H54 (cell line): ENCODE data around the gene ZNF213.
"Not testable (repeated sequence)": the region's sequence is repeated elsewhere in the genome, so short reads cannot be mapped to it uniquely, and the experiment has no call there.

Experiments
- DNase-seq: peaks from one replicate; pipeline ENCODE4 v3.0.0; 2011; ENCODE audit warnings: low spot score, mixed read lengths; ENCODE audit not compliant: insufficient read length
- FAIRE-seq: peaks from 3 replicates; lab custom pipeline; 2011; peaks lifted over from hg19 to GRCh38; lab: Jason Lieb, UNC
- POLR2A ChIP-seq: IDR thresholded peaks from 2 replicates; pipeline ENCODE4 v1.6.1; 2011; ENCODE audit warnings: low read depth, mild to moderate bottlenecking, low read length

ZNF213 gene

DNA sequence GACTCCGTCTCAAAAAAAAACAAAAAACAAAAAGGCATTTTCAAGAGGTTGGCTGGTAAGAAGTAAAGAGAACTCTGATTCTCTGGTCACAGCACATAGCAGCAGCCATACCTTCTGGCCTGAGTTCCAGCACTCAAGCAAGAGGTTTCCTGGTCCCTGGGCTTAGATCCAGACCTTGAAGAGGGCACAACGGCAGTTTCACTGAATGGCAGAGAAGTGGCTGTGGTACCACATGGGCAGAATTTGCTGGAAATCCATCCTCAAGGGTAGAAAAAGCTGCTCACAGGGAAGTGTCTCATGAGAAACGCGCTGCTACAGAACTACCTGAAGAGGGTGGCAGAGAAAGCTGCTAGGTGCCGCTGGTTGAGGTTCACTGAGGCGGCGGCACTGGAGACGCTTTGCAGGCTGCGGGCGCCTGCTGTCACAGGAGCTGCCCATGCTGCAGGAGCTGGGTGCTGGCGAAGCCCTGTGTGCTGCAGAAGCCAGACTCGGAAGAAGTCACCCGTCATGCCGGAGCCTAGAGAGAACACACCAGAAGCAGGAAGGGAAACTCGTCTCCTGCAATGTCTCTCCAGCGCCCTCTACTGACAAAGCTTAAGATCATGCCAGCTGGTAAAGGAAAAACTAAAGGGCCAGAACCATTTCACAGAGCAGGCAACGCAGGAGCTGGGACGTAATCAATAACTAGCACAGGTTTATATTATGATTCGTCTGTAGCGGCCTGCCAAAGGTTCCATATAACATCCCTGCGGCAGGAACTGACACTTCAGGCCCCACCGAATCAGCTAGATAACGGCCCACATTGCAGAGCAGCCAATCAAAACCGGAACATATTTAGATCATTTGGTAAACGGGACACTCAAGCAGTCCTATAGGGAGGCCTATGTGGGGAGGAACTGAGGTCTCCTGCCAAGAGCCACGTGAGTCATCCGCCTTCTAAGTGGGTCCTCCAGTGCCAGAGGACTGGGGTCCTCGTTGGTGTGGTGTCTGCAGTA lies 5.4 kb upstream of the ZNF213 start:
- no peak for TF ChIP-seq POLR2A
- DNase-seq (no peak), FAIRE-seq (no peak)

- no peak for TF ChIP-seq POLR2A
- FAIRE-seq = no peak
- no peak for DNase-seq
Observed at GRCh38 chr16:3131755-3132377, 3.0 kb upstream of the ZNF213 start.

GRCh38 chr16:3133844-3134243 lies 985 bp upstream of the ZNF213 start:
- FAIRE-seq = no peak
- no peak for DNase-seq
- no peak for TF ChIP-seq POLR2A

GRCh38 chr16:3135126-3135715 lies 392 bp downstream of the ZNF213 start:
- no peak for FAIRE-seq
- TF ChIP-seq POLR2A = peak; percentile 85
- no peak for DNase-seq

GRCh38 chr16:3137267-3137666 lies 2.4 kb downstream of the ZNF213 start:
- no peak for FAIRE-seq
- TF ChIP-seq POLR2A = no peak
- DNase-seq = no peak

- FAIRE-seq (no peak), DNase-seq (no peak)
- TF ChIP-seq POLR2A = no peak
Observed at GRCh38 chr16:3138342-3138741, 3.5 kb downstream of the ZNF213 start.

GRCh38 chr16:3138823-3139426 lies 4.1 kb downstream of the ZNF213 start:
- no peak for TF ChIP-seq POLR2A
- no peak for DNase-seq
- FAIRE-seq = no peak

DNA sequence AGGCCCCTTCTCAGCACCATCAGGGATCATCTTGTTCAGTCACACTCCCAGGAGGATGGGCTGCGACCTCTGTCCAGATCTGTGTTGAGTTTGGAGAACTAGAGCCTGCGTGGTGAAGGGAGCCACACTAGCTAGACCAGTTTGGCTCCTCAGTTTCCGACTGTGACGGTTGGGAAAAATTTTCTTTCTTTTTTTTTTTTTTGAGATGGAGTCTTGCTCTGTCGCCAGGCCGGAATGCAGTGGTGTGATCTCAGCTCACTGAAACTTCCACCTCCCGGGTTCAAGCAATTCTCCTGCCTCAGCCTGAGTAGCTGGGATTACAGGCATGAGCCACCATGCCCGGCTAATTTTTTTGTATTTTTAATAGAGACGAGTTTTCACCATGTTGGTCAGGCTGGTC lies 4.7 kb downstream of the ZNF213 start:
- not testable (repeated sequence) for DNase-seq, FAIRE-seq

DNA sequence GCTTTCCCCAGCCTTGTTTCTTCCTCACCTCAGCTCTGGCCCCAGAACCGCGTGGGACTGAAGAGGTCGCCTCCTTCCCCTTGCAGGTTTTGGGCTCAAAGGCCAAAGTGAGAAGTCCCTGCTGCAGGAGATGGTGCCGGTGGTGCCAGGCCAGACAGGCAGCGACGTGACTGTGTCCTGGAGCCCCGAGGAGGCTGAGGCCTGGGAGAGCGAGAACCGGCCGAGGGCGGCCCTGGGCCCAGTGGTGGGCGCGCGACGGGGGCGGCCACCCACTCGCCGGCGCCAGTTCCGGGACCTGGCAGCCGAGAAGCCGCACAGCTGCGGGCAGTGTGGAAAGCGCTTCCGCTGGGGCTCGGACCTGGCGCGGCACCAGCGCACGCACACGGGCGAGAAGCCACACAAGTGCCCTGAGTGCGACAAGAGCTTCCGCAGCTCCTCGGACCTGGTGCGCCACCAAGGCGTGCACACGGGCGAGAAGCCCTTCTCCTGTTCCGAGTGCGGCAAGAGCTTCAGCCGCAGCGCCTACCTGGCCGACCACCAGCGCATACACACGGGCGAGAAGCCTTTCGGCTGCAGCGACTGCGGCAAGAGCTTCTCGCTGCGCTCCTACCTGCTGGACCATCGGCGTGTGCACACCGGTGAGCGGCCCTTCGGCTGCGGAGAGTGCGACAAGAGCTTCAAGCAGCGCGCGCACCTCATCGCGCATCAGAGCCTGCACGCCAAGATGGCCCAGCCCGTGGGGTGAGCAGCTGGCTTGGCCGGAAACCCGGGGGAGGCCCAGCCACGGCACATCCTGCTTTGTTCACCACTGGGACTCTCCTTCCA lies 6.0 kb downstream of the ZNF213 start:
- no peak for TF ChIP-seq POLR2A
- DNase-seq (no peak), FAIRE-seq (no peak)

- DNase-seq (no peak), FAIRE-seq (no peak)
- TF ChIP-seq POLR2A = no peak
Observed at GRCh38 chr16:3141781-3142311, 7.0 kb downstream of the ZNF213 start.

- DNase-seq (no peak), FAIRE-seq (no peak)
- no peak for TF ChIP-seq POLR2A
Observed at GRCh38 chr16:3142327-3142726, 7.5 kb downstream of the ZNF213 start.

DNA sequence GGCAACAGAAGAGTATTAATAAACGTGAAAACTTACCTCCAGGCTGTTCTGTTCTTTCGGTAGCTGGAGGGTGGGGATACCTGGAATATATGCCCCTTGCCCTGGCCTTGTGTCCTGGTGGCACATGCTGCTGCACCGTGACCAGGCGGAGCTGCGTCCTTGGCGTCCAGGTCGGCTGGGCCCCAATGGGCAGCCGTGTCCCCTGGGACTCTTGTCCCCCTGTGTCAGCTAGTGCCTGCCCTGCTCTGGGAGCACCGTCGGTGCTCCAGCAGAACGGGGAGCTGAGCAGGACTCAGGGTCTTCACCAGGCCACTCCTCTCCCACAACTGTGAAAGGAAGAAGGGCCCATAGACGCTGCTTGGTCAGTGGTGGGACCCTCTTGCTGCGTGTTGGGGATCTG lies 7.9 kb downstream of the ZNF213 start:
- TF ChIP-seq POLR2A = no peak
- FAIRE-seq (no peak), DNase-seq (no peak)

GRCh38 chr16:3143189-3143588 lies 8.4 kb downstream of the ZNF213 start:
- no peak for TF ChIP-seq POLR2A
- FAIRE-seq (no peak), DNase-seq (no peak)
